Measurements from ENCODE around the gene SPDEF.

DNA sequence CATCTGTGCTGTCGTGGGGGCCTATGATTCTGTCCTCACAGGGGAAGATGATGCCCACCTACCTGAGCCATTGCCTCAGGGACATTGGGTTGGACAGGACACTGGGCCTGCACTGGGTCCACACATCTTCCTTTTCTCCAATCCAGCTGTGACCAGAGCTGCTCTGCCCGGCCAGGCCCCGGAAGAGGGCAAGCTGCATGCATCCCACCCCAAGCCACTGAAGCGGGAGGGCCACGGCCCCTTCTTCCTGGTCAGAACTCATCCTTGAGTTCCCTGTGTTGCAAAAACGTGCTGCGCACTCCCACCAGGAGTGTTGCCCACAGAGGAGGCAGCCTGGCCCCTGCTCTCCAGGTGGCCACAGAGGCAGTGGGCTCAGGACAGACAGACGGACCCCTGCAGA lies 38.2 kb downstream of the SPDEF start:
- TF ChIP-seq, protein P1, sequence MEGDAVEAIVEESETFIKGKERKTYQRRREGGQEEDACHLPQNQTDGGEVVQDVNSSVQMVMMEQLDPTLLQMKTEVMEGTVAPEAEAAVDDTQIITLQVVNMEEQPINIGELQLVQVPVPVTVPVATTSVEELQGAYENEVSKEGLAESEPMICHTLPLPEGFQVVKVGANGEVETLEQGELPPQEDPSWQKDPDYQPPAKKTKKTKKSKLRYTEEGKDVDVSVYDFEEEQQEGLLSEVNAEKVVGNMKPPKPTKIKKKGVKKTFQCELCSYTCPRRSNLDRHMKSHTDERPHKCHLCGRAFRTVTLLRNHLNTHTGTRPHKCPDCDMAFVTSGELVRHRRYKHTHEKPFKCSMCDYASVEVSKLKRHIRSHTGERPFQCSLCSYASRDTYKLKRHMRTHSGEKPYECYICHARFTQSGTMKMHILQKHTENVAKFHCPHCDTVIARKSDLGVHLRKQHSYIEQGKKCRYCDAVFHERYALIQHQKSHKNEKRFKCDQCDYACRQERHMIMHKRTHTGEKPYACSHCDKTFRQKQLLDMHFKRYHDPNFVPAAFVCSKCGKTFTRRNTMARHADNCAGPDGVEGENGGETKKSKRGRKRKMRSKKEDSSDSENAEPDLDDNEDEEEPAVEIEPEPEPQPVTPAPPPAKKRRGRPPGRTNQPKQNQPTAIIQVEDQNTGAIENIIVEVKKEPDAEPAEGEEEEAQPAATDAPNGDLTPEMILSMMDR (IDR thresholded peaks at IDR 0.05): no peak
- TF ChIP-seq POLR2A (IDR thresholded peaks at IDR 0.05) (no peak), POLR2AphosphoS5 (IDR thresholded peaks at IDR 0.05; ENCODE audit: insufficient read depth in 1 of 2, low read depth in 1 of 2) (no peak)

Measured in vagina (tissue), 2 donors.